Muscle of leg (tissue), 11 donors: Measurements from ENCODE around the gene SLFN5. TPM values are rescaled to one million over a fixed set of nuclear protein-coding genes. Genes with fewer than 3 reads are reported as not detected.
"Not testable (repeated sequence)": the region's sequence is repeated elsewhere in the genome, so short reads cannot be mapped to it uniquely, and the experiment has no call there.

ENCODE experiments used
- DNase-seq: peaks from one replicate; pipeline ENCODE4 v3.0.0; 2013
- H3K27ac ChIP-seq: one replicate; pipeline ENCODE4 v1.5.1; 2013; ENCODE audit warnings: mild to moderate bottlenecking, low read length, control low read depth
- H3K27me3 ChIP-seq: one replicate; pipeline ENCODE4 v1.6.1; 2013; ENCODE audit warnings: low read length; ENCODE audit not compliant: control insufficient read depth, insufficient read depth
- H3K36me3 ChIP-seq: one replicate; pipeline ENCODE4 v1.6.1; 2013; ENCODE audit warnings: low read length; ENCODE audit not compliant: control insufficient read depth, insufficient read depth
- H3K4me1 ChIP-seq: one replicate; pipeline ENCODE4 v1.6.1; 2013; ENCODE audit warnings: low read length; ENCODE audit not compliant: control insufficient read depth, insufficient read depth
- H3K4me3 ChIP-seq: one replicate; pipeline ENCODE4 v1.5.1; 2013; ENCODE audit warnings: low read length, control low read depth
- H3K9me3 ChIP-seq: replicated peaks from 2 replicates; pipeline ENCODE4 v1.6.1; 2013; ENCODE audit warnings: low read depth, low read length; ENCODE audit not compliant: control insufficient read depth
- WGBS: methylation state at CpG from one replicate; pipeline ENCODE4 v1.1.5; 2013; ENCODE audit warnings: missing lambda C conversion rate; ENCODE audit not compliant: insufficient coverage; 5-methylcytosine and 5-hydroxymethylcytosine counted together
- polyA plus RNA-seq, 8 donors: library from polyadenylated mRNA; unstranded; fragments of 120-200 nt; gene quantifications; one replicate each; pipeline versions ENCODE4 v1.2.1 to v1.2.3, GENCODE V29; 2013; ENCODE audit warnings: inconsistent platforms in 1 of 8, low replicate concordance in 1 of 8; ENCODE audit not compliant: insufficient read length in 8 of 8, insufficient read depth in 1 of 8
- total RNA-seq: library from RNA; stranded (reverse); fragments of 120-200 nt; gene quantifications from one replicate; pipeline ENCODE4 v1.2.4, GENCODE V29; 2013

Gene SLFN5
- total and polyA plus RNA-seq, 9 donors, result 2.6 to 8.9 (median 4.9) TPM

- H3K9me3 ChIP-seq, result no peaks in the 10 kb centered on the region
- DNase-seq, result no peak
- H3K4me1 ChIP-seq, result no peaks in the 10 kb centered on the region
- H3K36me3 ChIP-seq, result no peaks in the 10 kb centered on the region
- H3K4me3 ChIP-seq, result no peak overlapping the region
- WGBS, result 80% methylated on average over 3 of the region's 5 CpGs
- no peaks in the 10 kb centered on the region for H3K27me3 ChIP-seq
- no peak overlapping the region for H3K27ac ChIP-seq
These were observed 25.8 kb upstream of the SLFN5 start for GRCh38 chr17:35217107-35217506.

- Histone ChIP-seq H3K4me1 (no peaks in the 10 kb centered on the region), H3K36me3 (no peaks in the 10 kb centered on the region), H3K27ac (no peak overlapping the region), H3K4me3 (no peak overlapping the region), H3K27me3 (no peaks in the 10 kb centered on the region), H3K9me3 (no peaks in the 10 kb centered on the region)
- no CpG with 5 or more reads among the region's 2 CpGs for WGBS
- peak; percentile 27 for DNase-seq
These were observed 24.0 kb upstream of the SLFN5 start for GRCh38 chr17:35218915-35219314.

DNA sequence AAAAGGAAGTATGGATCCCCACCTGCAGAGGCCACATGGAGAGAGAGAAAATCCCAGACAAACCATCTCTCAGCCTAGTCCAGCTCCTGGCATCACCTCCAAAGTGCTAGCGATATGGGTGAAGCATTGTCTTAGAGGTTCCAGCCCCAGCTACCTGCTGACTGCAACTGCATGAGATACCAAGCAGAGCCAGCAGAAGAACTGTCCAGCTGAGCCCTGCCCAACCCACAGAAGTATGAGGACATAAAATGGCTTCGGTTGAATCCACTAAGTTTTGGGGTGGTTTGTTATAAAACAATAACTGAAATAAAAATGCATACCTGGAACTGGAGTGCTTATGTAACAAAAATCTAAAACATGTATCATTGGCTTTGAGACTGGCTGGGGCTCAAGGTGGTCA is 20.4 kb upstream of the SLFN5 start:
- Histone ChIP-seq H3K27ac (no peak overlapping the region), H3K4me1 (no peaks in the 10 kb centered on the region), H3K36me3 (no peaks in the 10 kb centered on the region), H3K9me3 (no peaks in the 10 kb centered on the region), H3K27me3 (no peaks in the 10 kb centered on the region), H3K4me3 (no peak overlapping the region)
- 100% methylated on average over 1 of the region's 2 CpGs for WGBS
- DNase-seq, result no peak

DNA sequence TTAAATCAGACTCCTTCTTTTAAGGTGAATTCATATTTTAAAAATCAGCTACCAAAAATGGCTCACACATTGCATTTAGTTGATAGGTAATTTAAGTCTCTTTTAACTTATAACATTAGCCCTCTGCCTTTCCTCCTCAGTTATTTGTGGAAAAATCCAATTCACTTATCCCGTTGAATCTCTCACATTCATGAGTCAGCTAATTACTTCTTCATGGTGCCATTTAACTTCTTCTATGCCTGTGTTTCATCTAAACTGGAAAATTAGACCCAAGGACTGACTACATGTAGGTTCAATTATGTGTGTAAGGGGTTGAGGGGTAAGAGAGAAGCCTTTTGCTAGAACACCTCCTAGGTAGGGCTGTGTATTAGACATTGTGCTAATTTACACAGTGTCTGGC is 18.4 kb upstream of the SLFN5 start:
- Histone ChIP-seq H3K4me1 (no peaks in the 10 kb centered on the region), H3K9me3 (no peaks in the 10 kb centered on the region), H3K4me3 (no peak overlapping the region), H3K27me3 (no peaks in the 10 kb centered on the region), H3K27ac (no peak overlapping the region), H3K36me3 (no peaks in the 10 kb centered on the region)
- no CpG with 5 or more reads among the region's 1 CpG for WGBS
- no peak for DNase-seq

DNA sequence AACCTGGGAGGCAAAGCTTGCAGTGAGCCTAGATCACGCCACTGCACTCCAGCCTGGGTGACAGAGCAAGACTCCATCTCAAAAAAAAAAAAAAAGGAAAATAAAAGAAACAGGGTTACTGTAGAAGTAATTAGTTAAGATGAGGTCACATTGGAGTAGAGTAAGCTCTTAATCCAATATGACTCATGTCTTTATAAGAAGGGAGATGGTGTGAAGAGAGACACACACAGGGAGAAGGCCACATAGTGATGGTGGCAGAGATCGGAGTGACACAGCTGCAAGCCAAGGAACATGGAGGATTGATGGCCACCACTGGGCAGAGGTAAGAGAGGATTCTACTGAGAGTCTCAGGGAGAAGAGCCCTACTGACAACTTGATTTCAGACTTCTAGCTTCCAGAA is 15.3 kb upstream of the SLFN5 start:
- no peak overlapping the region for H3K4me3 ChIP-seq
- WGBS, result 100% methylated on average over 1 of the region's 2 CpGs
- H3K27me3 ChIP-seq, result no peaks in the 10 kb centered on the region
- H3K36me3 ChIP-seq, result no peaks in the 10 kb centered on the region
- H3K4me1 ChIP-seq, result no peaks in the 10 kb centered on the region
- no peaks in the 10 kb centered on the region for H3K9me3 ChIP-seq
- DNase-seq, result no peak
- no peak overlapping the region for H3K27ac ChIP-seq

DNA sequence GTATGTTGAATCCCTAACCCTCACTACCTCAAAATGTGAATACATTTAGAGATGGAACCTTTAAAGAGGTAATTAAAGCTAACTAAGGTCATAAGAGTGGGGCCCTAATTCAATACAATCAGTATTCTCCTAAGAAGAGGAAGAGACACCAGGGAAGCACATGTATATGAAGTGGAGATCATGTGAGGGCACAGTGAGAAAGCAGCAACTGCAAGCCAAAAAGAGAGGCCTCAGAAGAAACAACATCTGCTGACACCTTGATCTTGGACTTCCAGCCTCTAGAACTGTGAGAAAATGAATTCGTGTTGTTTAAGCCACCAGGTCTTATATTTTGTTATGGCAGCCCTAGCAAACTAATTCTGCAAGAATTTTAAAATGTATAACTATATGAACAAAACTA is 13.2 kb upstream of the SLFN5 start:
- Histone ChIP-seq H3K9me3 (no peaks in the 10 kb centered on the region), H3K4me3 (no peak overlapping the region), H3K27me3 (no peaks in the 10 kb centered on the region), H3K4me1 (no peaks in the 10 kb centered on the region), H3K27ac (no peak overlapping the region), H3K36me3 (no peaks in the 10 kb centered on the region)
- DNase-seq, result no peak
- WGBS, result no CpG with 5 or more reads among the region's 1 CpG

- H3K36me3 ChIP-seq, H3K9me3 ChIP-seq, H3K4me3 ChIP-seq, DNase-seq, H3K27me3 ChIP-seq, H3K4me1 ChIP-seq, H3K27ac ChIP-seq: not testable (repeated sequence)
- WGBS, result 100% methylated on average over 1 of the region's 4 CpGs
These were observed 8.6 kb upstream of the SLFN5 start for GRCh38 chr17:35234315-35234714.

DNA sequence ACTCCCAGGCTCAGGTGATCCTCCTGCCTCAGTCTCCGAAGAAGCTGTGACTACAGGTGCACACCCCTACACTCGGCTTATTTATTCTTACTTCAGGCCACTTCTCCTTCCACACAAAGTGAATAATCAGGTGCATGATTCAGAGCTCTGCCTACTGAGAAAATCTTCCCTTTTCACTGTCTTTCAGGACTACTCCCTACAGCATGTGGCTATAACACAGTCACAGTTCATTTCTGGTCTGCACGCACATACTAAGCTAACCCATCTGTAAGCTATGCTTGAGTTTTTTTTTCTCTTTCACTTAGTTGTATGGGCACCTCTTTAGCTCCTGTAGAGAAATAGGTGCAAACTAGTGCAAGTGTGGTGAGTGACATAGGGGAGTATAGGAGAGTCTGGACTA is 7.6 kb upstream of the SLFN5 start:
- Histone ChIP-seq H3K27ac (no peak overlapping the region), H3K4me1 (no peaks in the 10 kb centered on the region), H3K27me3 (no peaks in the 10 kb centered on the region), H3K9me3 (no peaks in the 10 kb centered on the region), H3K4me3 (no peak overlapping the region), H3K36me3 (no peaks in the 10 kb centered on the region)
- DNase-seq, result no peak
- 78% methylated on average over 2 of the region's 3 CpGs for WGBS

DNA sequence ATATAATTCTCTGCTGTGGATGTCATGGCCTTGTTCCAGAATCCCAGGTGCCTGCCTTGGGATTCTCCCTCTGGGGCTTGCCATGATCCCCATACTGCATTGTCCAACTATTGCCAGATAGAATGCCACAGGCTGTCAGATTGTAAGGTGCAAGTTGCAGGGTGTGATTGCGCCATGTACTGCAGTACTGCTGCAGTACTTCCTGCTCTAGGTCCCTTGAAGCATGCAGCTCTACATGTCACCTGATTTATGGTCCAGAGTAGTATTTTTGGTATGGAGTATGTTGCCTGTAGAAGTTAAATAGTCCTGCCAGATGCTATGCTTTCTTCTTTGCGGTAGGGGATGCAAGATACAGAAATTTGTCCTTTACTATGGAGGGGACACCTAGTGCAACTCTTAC is 7.0 kb upstream of the SLFN5 start:
- H3K9me3 ChIP-seq, result no peaks in the 10 kb centered on the region
- H3K27ac ChIP-seq, result no peak overlapping the region
- H3K4me1 ChIP-seq, result no peaks in the 10 kb centered on the region
- DNase-seq, result no peak
- no peaks in the 10 kb centered on the region for H3K36me3 ChIP-seq
- H3K4me3 ChIP-seq, result no peak overlapping the region
- no peaks in the 10 kb centered on the region for H3K27me3 ChIP-seq
- 50% methylated on average over 1 of the region's 2 CpGs for WGBS

DNA sequence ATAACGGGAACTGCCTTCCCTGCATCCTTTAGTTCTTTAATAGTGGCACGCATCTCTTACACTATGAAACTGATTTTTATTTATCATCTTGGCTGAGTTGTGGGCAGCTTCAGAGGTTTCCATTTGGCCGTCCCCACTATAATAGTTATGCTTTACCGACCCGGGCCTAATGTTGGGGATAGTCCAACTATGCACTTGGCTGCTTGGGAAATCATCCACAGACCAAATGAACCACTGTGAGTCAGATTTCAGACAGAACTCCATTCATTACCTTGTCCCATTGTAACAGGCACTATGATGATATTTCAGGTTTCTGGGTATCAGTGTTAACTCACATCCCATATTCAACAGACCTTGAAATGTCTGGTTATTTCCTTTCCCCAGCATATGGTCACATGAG is 6.1 kb upstream of the SLFN5 start:
- 80% methylated on average over 1 of the region's 5 CpGs for WGBS
- H3K4me1 ChIP-seq, result peaks cover 5% of the 10 kb centered on the region
- H3K27me3 ChIP-seq, result no peaks in the 10 kb centered on the region
- H3K27ac ChIP-seq, result no peak overlapping the region
- no peak overlapping the region for H3K4me3 ChIP-seq
- no peak for DNase-seq
- H3K9me3 ChIP-seq, result no peaks in the 10 kb centered on the region
- H3K36me3 ChIP-seq, result no peaks in the 10 kb centered on the region

DNA sequence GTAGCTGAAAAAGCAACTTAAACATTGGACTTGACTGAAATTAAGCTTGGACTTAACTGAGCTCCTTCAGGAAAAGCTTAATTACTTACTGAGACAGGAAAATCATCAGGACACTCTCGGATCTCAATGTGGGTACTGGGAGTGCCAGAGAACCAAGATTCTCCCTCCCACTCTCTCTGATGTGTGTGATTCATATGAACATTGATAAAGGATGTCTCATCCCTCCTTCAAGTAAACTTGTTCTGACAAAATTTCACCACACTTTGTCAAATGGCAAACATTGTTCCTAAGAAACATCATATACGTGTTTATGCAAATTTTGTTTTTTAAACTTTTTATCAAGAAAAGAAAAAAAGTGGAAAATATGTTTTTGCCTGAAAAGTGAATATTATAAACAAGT is 4.1 kb upstream of the SLFN5 start:
- Histone ChIP-seq H3K4me1 (peaks cover 11% of the 10 kb centered on the region), H3K36me3 (no peaks in the 10 kb centered on the region), H3K27me3 (no peaks in the 10 kb centered on the region), H3K9me3 (no peaks in the 10 kb centered on the region), H3K4me3 (no peak overlapping the region), H3K27ac (no peak overlapping the region)
- no CpG with 5 or more reads among the region's 2 CpGs for WGBS
- no peak for DNase-seq
